Uterus (tissue), 4 donors: ENCODE data around the gene CYP27A1. TPM values are rescaled to one million over a fixed set of nuclear protein-coding genes. Genes with fewer than 3 reads are reported as not detected.

ENCODE experiments used
- DNase-seq, 2 donors: peaks; one replicate each; pipeline ENCODE4 v3.0.0-alpha.2; 2019 to 2020
- H3K27ac ChIP-seq, 2 donors: fragments of 200-600 bp; sonication (generic); 1 replicate in 1 of 2; 2 replicates in 1 of 2; pipeline ENCODE4 v1.5.1; 2016 to 2018
- H3K27me3 ChIP-seq, 2 donors: fragments of 200-600 bp; sonication (generic); one replicate each; pipeline ENCODE4 v1.5.1; 2018 to 2019; ENCODE audit warnings: control low read depth in 1 of 2
- H3K36me3 ChIP-seq, 2 donors: fragments of 200-600 bp; sonication (generic); one replicate each; pipeline ENCODE4 v1.5.1; 2019; ENCODE audit warnings: control low read depth in 1 of 2
- H3K4me1 ChIP-seq, 2 donors: fragments of 200-600 bp; sonication (generic); one replicate each; pipeline ENCODE4 v1.5.1; 2018 to 2019; ENCODE audit warnings: control low read depth in 1 of 2
- H3K4me3 ChIP-seq, 2 donors: fragments of 200-600 bp; sonication (generic); 1 replicate in 1 of 2; 2 replicates in 1 of 2; pipeline ENCODE4 v1.5.1; 2018 to 2019; ENCODE audit warnings: mild to moderate bottlenecking in 1 of 2
- H3K9me3 ChIP-seq, 2 donors: fragments of 200-600 bp; sonication (generic); one replicate each; pipeline ENCODE4 v1.5.1; 2019; ENCODE audit warnings: control low read depth in 1 of 2
- CTCF ChIP-seq, 4 experiments: fragments of 200-600 bp in 2 of 4; fragments of 450-650 bp in 2 of 4; sonication (generic) in 2 of 4; IDR thresholded peaks; one replicate each; pipeline ENCODE4 v1.5.1; 2016 to 2019; ENCODE audit warnings: antibody characterized with exemption in 4 of 4, mild to moderate bottlenecking in 2 of 4, moderate library complexity in 1 of 4
- POLR2A ChIP-seq, 2 donors: fragments of 450-650 bp; IDR thresholded peaks; one replicate each; pipeline ENCODE4 v1.6.1; 2016; ENCODE audit warnings: antibody characterized with exemption in 2 of 2, mild to moderate bottlenecking in 1 of 2, moderate library complexity in 1 of 2
- intact Hi-C: fragments of 100-400 bp; cut with DNase I; formaldehyde crosslinking; loops from one replicate; pipeline ENCODE4 v1.15.1; 2023; ENCODE audit warnings: low total_unique reads
- total RNA-seq, 4 donors: library from RNA; depleted of rRNA in 3 of 4; stranded (reverse); fragments of >200 nt in 3 of 4; gene quantifications; one replicate each; pipeline versions ENCODE4 v1.1.0 to v1.2.4, GENCODE V29; 2014 to 2023
- donor health status: DM: yes; HTN: yes; CAD: no.

CYP27A1 gene
- total RNA-seq, 4 donors from 2014 or later: 4.1 to 15.7 (median 8.7) TPM

- Histone ChIP-seq H3K4me1 (peaks cover 0 to 10% of the 10 kb centered on the region in 2 donors), H3K9me3 (no peaks in the 10 kb centered on the region), H3K4me3 (no peak overlapping the region), H3K36me3 (no peaks in the 10 kb centered on the region), H3K27me3 (peaks cover 6 to 7% of the 10 kb centered on the region in 2 donors), H3K27ac (no peak overlapping the region)
- DNase-seq: no peak
- intact Hi-C loops: no loop called here
- TF ChIP-seq CTCF (IDR thresholded peaks at IDR 0.05) (no peak), POLR2A (IDR thresholded peaks at IDR 0.05) (no peak)
Measured at GRCh38 chr2:218858138-218858445, 76.1 kb downstream of the CYP27A1 start.

- Histone ChIP-seq H3K27ac (no peak overlapping the region), H3K4me1 (peaks cover 0 to 10% of the 10 kb centered on the region in 2 donors), H3K9me3 (no peaks in the 10 kb centered on the region), H3K4me3 (peak overlapping the region in 1 of 2 donors; percentile 32), H3K27me3 (peaks cover 6 to 7% of the 10 kb centered on the region in 2 donors), H3K36me3 (no peaks in the 10 kb centered on the region)
- DNase-seq: no peak
- TF ChIP-seq CTCF (IDR thresholded peaks at IDR 0.05) (no peak), POLR2A (IDR thresholded peaks at IDR 0.05) (no peak)
- intact Hi-C loops: no loop called here
Measured at GRCh38 chr2:218858671-218859555, 77.0 kb downstream of the CYP27A1 start.

- intact Hi-C loops: no loop called here
Measured at GRCh38 chr2:218859556-218859987, 77.6 kb downstream of the CYP27A1 start, which contains the start of gene WNT6. WNT6 (plus strand) TSS chr2:218859805; CDS start chr2:218860038, 233 bp downstream.

GRCh38 chr2:218859988-218860831 lies 78.3 kb downstream of the CYP27A1 start:
- intact Hi-C loops: no loop called here
- peak in 1 of 2 donors; percentile 11 for DNase-seq
- peaks cover 6 to 7% of the 10 kb centered on the region in 2 donors for H3K27me3 ChIP-seq

More at GRCh38 chr2:218859556-218859987, 77.6 kb downstream of the CYP27A1 start, which contains the start of gene WNT6:
- H3K4me3 ChIP-seq: peak within 1 kb of the TSS; percentile 14 to 32
- no peak for TF ChIP-seq CTCF (IDR thresholded peaks at IDR 0.05)
- no peak for TF ChIP-seq POLR2A (IDR thresholded peaks at IDR 0.05)
- H3K27me3 ChIP-seq: peaks cover 6 to 7% of the 10 kb centered on the region in 2 donors
- peaks cover 0 to 10% of the 10 kb centered on the region in 2 donors for H3K4me1 ChIP-seq
- peak within 1 kb of the TSS in 1 of 2 donors; percentile 22 for H3K27ac ChIP-seq
- DNase-seq: peak in 1 of 2 donors; percentile 22
- no peaks in the 10 kb centered on the region for H3K36me3 ChIP-seq
- H3K9me3 ChIP-seq: no peaks in the 10 kb centered on the region

More at GRCh38 chr2:218859988-218860831, 78.3 kb downstream of the CYP27A1 start:
- Histone ChIP-seq H3K36me3 (no peaks in the 10 kb centered on the region), H3K4me1 (peaks cover 0 to 10% of the 10 kb centered on the region in 2 donors), H3K4me3 (peak overlapping the region; percentile 14 to 32), H3K9me3 (no peaks in the 10 kb centered on the region), H3K27ac (peak overlapping the region in 1 of 2 donors; percentile 22)
- no peak for TF ChIP-seq CTCF (IDR thresholded peaks at IDR 0.05)
- TF ChIP-seq POLR2A (IDR thresholded peaks at IDR 0.05): no peak
